GM19467 (cell line): Measurements from ENCODE around the gene ADK.
"Not testable (repeated sequence)": the region's sequence is repeated elsewhere in the genome, so short reads cannot be mapped to it uniquely, and the experiment has no call there.

Experiments
- ATAC-seq: cut with Tn5 transposase; IDR thresholded peaks from one replicate; pipeline ENCODE4 v1.9.1; 2021; ENCODE audit warnings: mild to moderate bottlenecking, moderate library complexity; ENCODE audit not compliant: unreplicated experiment

The ADK gene

DNA sequence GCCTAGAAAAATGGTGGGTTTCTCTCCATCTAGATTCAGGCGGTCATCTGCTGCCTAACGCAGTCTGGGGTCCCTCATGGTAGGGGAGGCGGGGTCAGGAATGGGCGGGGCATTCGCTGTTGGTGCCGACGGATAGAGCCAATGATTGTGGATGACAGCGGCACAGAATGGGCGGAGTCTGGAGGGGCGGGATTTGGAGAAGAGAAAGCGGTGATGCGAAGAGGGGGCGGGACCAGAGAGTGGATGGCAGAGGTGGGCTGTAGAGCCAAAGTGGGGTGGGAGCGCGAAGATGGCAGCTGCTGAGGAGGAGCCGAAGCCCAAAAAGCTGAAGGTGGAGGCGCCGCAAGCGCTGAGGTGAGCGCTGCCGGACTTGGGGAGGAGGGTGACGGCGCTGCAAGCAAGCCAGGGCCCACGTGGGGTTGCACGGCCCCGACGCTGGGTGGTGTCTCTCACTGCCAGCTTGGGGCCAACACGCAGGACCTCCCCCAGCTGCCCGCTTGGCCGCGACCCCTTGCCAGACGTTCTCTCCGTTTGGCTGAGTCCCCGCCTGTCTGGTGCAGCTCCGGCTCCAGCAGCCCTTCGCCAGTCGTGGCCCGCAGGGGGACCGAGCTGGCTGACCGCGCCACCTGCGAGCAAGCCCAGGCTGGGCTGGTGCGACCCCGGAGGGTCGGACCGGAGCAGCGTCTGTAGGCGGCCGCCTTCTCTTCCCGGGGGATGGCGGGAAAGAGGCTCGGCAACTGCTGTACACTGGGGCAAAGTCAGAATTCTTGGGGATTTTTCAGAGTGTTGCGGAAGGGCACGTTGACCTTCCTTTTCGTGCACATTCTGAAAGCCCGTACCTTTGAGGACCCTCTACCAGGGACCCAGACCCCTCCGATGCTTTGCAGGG lies at the start of gene ADK:
ADK (plus strand) TSS at position 232 of the 889 bp plus-strand sequence; CDS start at position 290, 58 bp downstream.
- ATAC-seq: peak; percentile 80

DNA sequence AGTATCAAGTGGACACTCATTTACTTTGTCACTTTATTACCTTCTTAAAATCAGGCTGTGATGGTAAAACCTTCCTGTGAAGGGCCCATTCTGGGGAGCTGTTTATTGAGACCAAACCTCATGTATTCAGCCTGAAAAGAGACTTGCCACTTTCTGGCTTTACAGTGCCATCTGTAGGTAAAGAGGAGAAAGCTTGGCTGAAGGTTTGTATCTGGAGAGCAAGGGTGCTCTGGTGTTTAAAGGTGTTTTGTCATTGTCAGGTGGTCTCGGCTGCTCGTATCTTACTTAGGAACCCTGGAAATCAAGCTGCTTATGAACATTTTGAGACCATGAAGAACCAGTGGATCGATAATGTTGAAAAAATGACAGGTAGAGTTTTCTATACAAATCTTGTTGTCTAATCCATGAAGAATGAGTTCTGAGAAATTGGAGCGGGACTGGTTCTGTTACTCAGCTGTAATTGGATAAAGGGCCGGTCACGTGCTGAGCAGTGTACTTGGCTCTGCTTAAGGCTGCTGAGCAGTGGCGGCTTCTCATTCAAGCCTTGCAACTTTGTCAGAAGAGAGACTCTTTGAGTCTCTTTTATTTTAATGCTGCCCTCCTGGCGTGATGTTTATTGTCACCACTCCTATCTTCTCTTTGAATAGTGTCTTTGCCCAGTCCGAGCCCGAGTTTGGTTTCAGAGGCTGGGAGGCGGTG lies 47.3 kb upstream of the ADK start:
- no peak for ATAC-seq

DNA sequence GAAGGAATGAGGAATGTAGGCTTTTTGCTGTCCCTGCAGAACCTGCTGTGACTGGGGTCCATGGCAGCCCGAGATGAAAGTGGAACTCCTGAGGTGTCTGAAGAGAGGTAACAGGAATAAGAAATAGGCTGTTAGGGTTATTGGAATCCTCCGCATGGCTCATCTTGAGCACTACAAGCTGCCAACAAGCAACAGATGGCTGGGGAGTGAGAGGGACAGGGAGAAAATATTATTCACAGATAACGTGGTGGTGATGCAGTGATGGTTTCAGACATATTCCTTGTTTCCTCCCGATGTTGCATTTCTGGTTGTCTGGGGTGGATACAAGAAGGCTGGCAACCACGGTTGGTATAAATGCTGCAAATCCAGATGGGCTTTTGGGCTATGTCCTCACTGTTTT lies 46.5 kb upstream of the ADK start:
- ATAC-seq: no peak

DNA sequence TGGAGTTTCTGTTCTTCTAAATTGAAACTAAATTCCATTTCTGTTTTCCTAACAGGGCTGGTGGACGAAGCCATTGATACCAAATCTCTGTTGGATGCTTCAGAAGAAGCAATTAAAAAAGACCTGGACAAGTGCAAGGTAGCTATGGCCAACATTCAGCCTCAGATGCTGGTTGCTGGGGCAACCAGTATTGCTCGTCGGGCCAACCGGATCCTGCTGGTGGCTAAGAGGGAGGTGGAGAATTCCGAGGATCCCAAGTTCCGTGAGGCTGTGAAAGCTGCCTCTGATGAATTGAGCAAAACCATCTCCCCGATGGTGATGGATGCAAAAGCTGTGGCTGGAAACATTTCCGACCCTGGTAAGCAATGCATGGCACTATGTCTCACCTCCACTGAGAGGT lies 46.0 kb upstream of the ADK start:
- ATAC-seq: no peak

DNA sequence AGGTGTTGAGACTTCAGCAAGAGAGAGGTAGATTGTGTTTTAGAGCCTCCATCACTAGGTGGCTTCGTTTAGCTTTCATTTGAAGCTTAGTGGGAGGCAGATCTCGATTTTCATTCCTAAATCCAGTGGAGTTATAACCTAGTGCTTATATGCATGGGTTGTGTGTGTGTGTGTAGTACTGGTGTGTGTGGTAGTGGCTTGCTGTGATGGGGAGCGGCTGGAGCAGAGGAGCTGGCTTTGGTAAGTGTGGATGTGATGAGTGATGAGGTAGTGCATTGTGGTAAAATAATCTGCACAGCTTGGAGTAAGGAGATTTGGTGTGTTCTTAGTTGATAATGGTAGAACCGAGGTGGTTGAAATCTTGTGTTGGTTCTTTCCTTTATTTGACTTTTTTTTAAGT lies 43.6 kb upstream of the ADK start:
- no peak for ATAC-seq

DNA sequence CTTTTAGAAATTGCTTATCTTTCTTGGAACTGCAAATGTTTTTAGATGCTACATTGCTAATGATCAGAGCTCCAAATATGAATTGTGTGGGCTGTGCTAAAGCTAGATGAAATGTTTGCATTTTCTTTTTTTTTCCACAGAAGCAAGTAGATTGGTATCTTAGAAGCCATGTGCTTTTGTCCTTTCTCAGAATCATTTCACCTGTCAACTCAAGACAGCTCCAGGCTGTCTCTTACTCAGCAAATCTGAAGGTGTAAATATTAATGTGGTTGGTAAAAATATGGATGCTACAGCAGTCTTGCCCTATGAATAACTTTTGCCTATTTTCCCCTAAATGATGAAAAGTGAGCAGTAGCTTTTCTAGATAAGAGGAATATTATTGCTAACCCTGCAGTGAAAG lies 41.6 kb upstream of the ADK start:
- no peak for ATAC-seq

DNA sequence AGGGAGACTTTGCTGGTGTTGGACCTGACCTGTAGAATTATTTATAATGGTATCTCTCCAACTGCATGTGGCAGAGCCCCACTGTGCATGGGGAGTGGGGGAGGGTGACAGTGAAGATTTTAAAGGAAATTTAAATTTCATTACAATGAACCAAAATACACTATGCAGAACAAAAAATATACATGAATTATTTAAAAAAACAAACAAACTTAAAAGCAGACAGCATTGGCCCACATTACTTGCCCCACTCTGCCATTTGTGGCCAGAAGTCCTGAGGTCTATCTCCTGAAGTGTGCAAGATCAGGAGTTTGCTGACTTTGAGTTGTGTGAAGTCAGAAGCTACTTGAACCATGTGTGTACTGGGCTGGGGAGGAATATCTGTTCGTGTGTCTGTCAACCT lies 40.9 kb upstream of the ADK start:
- no peak for ATAC-seq

DNA sequence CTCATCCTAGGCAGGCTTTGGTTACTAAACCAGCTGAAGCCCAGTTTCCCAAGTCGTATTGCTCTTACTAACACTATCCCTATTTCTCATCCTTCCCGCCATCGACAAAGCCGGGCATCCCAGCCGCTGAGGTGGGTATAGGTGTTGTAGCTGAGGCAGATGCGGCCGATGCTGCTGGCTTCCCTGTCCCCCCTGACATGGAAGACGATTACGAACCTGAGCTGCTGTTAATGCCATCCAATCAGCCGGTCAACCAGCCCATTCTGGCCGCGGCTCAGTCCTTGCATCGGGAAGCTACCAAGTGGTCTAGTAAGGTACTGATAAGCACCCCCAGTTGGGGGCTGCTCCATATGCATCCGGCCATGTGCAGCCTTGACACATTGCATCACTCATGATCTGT lies 39.2 kb upstream of the ADK start:
- ATAC-seq: no peak

DNA sequence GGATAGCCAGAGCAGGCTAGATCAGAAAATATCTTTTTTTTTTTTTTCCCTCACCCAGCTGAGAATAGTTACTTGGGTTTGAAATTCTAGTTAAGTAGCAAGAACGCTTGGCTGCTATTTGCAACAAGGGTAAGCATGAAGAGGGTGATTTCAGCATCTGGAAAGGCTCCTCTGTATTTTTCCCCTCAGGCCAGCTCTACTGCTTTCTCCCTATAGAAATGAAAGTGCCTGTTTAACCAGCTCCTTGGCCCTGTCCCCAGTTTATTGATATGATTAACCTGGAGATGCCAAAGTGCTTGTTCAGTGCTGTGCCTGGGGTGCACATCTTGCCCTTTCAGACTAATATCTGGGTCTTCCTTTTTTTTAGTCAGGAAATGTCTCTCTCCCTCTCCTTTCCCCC lies 37.5 kb upstream of the ADK start:
- ATAC-seq: no peak

DNA sequence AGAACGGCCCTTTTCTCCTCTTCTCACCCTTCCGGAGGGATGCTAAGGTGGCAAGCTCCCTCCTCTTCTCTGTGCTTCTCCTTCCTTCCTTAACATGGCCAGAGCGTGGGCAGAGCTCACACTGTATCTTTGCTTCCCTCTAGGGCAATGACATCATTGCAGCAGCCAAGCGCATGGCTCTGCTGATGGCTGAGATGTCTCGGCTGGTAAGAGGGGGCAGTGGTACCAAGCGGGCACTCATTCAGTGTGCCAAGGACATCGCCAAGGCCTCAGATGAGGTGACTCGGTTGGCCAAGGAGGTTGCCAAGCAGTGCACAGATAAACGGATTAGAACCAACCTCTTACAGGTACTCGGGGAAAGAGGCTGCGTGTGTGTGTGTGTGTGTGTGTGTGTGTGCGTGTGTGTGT lies 37.0 kb upstream of the ADK start:
- ATAC-seq: no peak

DNA sequence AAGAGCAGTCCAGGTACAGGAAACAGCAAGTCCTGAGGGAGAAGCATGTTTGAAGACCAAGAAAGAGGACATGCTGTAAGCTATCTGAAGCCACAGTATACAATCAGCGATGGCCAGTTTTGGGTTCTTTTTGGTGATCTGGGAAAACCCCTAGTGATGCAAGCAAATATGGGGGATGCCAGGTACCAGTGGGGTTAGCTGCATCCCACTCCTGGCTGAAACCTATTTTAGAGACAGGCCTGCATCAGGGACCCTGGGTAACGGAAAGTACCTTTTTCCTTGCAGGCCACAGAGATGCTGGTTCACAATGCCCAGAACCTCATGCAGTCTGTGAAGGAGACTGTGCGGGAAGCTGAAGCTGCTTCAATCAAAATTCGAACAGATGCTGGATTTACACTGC lies 33.3 kb upstream of the ADK start:
- no peak for ATAC-seq

DNA sequence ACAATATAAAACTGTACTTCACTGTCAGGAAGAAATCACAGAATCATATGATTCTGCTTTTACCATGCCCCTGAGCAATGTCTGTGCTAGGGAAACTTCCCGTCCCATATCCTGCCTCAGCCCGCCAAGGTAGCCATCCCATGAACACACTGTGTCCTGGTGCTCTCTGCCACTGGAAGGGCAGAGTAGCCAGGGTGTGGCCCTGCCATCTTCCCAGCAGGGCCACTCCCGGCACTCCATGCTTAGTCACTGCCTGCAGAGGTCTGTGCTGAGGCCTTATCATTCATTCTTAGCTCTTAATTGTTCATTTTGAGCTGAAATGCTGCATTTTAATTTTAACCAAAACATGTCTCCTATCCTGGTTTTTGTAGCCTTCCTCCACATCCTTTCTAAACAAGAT lies 32.2 kb upstream of the ADK start:
- ATAC-seq: no peak

DNA sequence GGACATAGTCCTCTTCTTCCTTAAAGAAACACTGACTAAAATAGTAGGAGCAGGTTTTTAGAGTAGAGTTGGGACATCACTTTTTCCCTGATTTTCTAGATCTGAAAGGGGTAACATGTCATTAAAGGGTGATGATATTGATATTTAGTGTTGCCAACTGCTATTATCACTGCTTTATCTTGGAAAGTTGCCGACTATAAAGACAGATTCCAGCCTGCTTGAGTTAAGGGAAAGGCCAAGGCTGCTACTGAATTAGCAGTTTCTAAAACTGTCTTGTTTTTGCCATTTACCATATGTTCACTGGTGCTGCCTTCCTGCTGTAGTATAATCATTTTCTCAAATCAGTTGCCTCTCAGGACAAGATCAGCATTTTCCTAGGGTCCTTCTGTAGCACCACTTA lies 30.1 kb upstream of the ADK start:
- no peak for ATAC-seq

DNA sequence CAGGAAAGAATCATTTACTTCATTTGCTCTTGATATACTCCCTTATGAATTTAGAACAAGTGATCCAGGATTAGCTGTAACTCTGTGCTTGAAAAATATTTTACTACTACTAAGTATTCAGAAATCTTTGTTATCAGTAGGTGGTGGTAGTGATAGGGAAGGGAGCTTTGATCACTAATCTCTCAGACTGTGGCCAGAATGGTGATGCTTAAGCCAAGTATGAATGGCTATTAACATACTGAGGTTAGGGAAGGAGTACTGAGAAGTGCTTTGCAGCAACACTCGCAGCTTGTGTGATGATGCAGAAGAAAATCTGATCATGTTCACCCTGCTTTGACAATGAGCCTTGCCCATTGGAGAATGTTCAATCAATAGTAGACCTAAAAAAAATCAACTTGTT lies 29.7 kb upstream of the ADK start:
- no peak for ATAC-seq

DNA sequence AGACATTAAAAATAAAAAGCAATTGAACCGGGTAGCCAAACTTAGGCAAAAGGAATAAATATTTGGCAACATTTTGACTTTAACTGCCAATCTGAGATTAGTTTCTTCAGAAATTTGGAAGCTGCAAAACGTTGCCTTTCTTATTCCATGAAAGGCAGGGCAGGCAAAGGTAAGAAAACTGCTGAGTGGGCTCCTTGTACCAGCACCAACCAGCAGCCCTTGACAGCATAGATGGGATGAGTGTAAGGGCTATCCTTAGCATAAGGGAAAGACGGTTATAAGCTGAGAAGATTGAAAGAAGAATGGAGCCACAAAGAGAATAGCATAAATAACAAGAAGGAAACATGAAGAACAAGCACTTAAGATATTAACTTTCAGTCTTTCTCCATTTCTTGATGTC lies 29.0 kb upstream of the ADK start:
- no peak for ATAC-seq

DNA sequence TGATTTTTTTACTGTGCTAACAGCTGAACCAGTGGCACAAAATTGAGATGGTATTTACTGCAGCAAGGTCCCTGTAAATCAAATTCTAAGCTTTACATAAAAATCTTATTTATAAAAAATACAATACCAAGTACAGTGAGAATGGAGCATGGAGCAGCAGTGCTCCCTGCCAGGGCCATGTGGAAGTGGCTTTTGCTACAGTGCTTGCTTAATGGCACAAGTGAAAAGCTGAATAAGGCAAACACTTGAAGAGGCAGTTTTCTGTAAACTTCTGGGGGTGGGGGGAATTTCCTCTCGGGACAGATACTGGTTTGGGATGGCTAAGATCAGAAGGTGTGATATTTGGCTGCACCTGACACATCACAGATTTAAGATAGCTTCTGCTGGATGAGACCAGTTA lies 27.9 kb upstream of the ADK start:
- no peak for ATAC-seq

DNA sequence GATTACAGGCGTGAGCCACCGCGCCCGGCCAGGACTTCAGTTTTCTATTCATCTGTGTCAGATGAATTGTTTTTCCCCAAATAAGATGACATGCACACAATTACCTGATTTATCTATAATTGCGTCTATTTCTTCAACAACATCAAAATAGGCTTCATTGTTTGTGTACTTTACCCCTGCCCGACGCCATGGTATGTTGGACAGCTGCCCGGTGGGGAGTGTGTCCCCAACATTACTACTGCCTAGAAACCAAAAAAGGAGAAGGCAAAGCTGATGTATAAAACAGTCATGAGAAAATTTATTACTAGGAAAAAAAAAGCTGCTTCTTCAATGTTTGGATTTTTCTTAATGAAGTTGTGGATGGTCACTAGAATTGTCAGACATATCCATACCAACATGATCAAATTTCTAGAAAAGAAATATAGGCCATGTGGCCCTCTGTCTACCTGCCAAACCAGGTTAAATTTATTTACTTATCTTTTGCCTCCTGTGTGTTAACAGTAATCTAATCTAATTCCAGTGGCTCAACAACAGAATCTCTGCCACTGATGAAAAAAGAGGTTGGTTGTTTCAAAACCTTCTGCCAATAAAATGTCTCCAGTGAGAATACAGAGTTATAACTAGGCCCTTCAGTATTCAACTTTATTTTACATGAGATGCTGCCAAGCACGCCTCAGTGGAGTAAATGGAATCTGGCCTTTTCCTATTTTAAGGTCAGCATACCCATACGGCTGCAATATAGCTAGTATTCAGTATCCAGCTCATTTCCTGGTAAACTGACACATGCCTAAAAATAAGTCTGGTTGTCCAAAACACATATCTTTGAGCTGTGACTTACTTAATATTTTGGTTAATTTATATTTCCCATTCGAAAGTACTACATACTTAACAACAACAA lies 16.8 kb upstream of the ADK start:
- no peak for ATAC-seq

DNA sequence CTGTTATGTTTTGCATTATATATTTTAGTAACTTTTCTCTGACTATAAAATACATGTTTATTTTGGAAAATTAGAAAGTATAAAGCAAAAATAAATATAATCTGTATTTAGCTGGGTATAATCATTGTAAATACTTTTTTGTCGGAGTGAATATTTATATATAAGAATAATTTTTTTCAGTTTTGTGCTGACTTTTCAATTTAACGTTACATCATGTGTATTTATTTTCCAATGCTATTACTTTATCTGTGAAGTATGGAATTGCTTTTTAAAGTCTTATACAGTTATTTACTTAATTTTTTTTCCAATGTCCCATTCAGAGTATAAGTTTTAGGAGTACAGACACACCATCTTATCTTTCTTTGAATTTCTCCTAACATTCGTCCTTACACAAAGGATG lies 15.6 kb upstream of the ADK start:
- no peak for ATAC-seq

DNA sequence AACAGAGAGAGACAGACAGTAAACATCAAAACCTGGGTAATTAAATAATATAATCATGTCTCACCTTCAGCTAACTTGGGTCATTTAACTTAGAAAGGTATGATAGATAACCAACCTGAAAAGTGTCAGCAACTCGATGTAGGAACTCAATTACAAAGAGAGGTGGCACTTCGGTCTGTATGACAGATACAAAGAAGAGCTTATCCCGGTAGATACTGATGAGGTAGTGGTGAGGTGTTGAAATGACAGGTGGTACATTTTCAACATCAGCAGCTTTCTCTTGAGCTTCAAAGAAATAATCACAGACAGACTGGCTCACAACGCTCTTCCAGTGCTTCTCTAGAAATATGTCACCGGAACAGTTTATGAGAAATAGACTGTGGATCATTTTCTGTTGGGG lies 13.0 kb upstream of the ADK start:
- ATAC-seq: no peak

DNA sequence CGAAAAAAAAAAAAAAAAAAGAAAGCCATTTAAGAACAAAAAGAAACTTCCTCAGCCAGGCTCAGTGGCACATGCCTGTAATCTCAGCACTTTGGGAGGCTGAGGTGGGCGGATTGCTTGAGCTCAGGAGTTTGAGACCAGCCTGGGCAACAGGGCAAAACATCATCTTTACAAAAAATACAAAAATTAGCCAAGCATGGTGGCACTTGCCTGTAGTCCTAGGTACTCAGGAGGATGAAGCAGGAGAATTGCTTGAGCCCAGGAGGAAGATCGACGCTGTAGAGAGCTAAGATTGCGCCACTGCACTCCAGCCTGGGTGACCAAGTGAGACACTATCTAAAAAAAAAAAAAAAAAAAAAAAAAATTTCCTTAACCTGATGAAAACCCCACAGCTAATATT lies 12.4 kb upstream of the ADK start:
- not testable (repeated sequence) for ATAC-seq

DNA sequence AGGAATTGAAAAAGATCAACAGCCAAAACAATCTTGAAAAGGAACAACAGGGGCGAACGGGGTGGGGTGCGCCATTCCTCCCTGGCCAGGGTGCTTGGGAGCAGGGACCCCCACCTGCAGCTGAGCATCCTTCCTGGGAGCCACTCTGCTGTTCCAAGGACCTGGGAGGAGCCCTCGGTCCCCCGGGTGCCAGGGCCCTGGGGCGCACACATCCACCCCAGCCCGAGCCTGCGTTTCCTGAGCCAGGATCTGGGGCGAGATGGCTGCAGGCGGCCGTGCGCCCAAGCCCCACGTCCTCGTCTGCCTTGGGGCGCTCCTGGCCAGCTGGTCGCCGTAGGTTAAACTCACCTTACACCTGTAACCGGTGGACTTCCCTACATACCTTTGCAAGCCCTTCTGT lies 11.0 kb upstream of the ADK start:
- ATAC-seq: no peak
